Measurements from ENCODE around the gene OR5K2. TPM values are rescaled to one million over a fixed set of nuclear protein-coding genes. Genes with fewer than 3 reads are reported as not detected.
A peak's percentile ranks its signal among the peaks of the same experiment; 100 is the strongest.

The OR5K2 gene
- total RNA-seq, 1 experiment from 2014 or later, result not detected

DNA sequence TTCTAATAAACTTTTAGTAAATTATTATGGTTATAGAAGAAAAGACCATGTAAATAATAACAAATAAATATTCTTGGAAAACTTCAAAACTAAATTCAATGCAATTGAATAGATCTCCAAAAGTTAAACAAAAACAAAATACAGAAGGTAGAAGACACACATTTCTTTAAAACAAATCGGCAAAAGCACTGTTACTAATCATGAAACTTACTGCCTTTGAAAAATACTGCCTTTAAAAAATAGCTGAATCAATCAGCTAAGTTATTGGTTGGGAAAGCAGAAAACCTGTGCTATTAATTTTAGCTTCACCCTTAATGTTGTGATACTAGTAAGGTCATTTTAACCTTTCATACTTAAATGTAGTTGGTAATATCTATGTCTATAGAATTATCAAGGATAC is 37.3 kb downstream of the OR5K2 start:
- no peaks in the 10 kb centered on the region; the same call in 1 of the 2 replicates for H3K4me1 ChIP-seq (ENCODE audit: low read length)
- no peak overlapping the region for H3K4me3 ChIP-seq (ENCODE audit: low read length)
- no peaks in the 10 kb centered on the region for H3K79me2 ChIP-seq (ENCODE audit: low read length)

DNA sequence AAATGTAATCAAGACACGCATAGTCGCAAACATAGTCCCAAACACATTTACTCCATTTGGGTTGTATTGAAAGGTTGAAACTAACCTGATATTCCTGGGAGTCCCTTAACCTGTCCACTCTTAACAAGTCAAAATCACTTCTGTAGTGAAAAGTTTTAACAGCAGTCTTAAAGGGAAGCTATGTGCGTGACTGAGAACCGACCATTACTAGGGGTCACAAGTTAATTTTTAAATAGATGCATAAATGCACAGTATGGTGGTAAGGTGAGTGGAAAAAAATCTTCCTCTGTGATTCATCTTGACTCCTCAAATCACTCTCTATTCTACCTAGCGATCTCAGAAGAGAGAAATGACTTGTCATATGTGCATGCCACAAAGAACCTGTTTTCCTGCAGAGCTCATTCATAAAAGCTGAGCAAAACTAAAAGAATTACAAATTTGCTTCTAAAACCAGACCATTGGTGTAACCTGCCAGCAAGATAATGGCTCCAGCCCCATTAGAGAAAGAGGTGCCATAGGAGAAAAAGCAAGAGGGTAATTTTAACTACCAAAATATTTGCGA is 39.1 kb downstream of the OR5K2 start:
- H3K4me2 ChIP-seq (ENCODE audit: low read depth, low read length, poor library complexity, severe bottlenecking), result no peak overlapping the region
- no peak overlapping the region for H3K27ac ChIP-seq (ENCODE audit: low read length)
- H2AFZ ChIP-seq (ENCODE audit: low read length), result no peak overlapping the region
- DNase-seq, result no peak
- no peaks in the 10 kb centered on the region for H3K79me2 ChIP-seq (ENCODE audit: low read length)
- H3K9ac ChIP-seq (ENCODE audit: low read length), result no peak overlapping the region
- peaks cover 7% of the 10 kb centered on the region for H3K4me1 ChIP-seq (ENCODE audit: low read length)
- H3K36me3 ChIP-seq (ENCODE audit: insufficient read depth, low read length), result no peaks in the 10 kb centered on the region
- no peaks in the 10 kb centered on the region for H3K27me3 ChIP-seq (ENCODE audit: low read length)
- H3K9me3 ChIP-seq (ENCODE audit: low read length), result no peaks in the 10 kb centered on the region
- no peaks in the 10 kb centered on the region for H4K20me1 ChIP-seq (ENCODE audit: insufficient read depth, low read depth, low read length)
- no peaks in the 10 kb centered on the region for H3K9me2 ChIP-seq (replicated peaks; ENCODE audit: insufficient read depth, low read length)
- H3K4me3 ChIP-seq (ENCODE audit: low read length), result no peak overlapping the region

More for the DNA sequence above, 37.3 kb downstream of the OR5K2 start:
- H3K27ac ChIP-seq (ENCODE audit: low read length), result no peak overlapping the region
- no peaks in the 10 kb centered on the region for H3K9me3 ChIP-seq (ENCODE audit: low read length)
- H3K9ac ChIP-seq (ENCODE audit: low read length), result no peak overlapping the region
- no peak overlapping the region for H3K4me2 ChIP-seq (ENCODE audit: low read depth, low read length, poor library complexity, severe bottlenecking)
- H3K9me2 ChIP-seq (replicated peaks; ENCODE audit: insufficient read depth, low read length), result no peaks in the 10 kb centered on the region
- no peak for DNase-seq
- no peaks in the 10 kb centered on the region for H3K27me3 ChIP-seq (ENCODE audit: low read length)
- H4K20me1 ChIP-seq (ENCODE audit: insufficient read depth, low read depth, low read length), result no peaks in the 10 kb centered on the region
- no peaks in the 10 kb centered on the region for H3K36me3 ChIP-seq (ENCODE audit: insufficient read depth, low read length)
- H2AFZ ChIP-seq (ENCODE audit: low read length), result no peak overlapping the region

DNA sequence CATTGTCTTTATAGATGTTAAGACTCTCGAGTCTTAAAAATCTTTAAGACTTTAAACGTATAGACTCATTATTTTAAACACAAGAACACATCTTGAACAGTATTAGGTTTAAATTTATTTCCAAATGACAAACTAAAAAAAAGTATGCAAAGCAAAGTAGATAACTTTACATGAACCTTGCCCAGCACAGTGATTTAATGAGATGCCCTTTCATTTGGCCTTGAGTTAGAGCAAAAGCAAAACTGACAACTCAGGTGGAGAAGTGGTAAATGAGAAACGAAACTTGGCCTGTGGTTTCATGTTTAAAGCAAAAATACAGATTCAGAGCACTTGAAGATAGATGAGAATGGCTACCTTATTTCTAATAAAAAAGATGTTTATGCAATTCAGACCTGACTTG is 42.9 kb downstream of the OR5K2 start:
- no peaks in the 10 kb centered on the region for H4K20me1 ChIP-seq (ENCODE audit: insufficient read depth, low read depth, low read length)
- peaks cover 7% of the 10 kb centered on the region for H3K4me1 ChIP-seq (ENCODE audit: low read length)
- no peaks in the 10 kb centered on the region for H3K9me2 ChIP-seq (replicated peaks; ENCODE audit: insufficient read depth, low read length)
- no peaks in the 10 kb centered on the region for H3K27me3 ChIP-seq (ENCODE audit: low read length)
- DNase-seq, result peak; percentile 57
- H3K27ac ChIP-seq (ENCODE audit: low read length), result no peak overlapping the region
- no peak overlapping the region for H3K4me3 ChIP-seq (ENCODE audit: low read length)
- no peak overlapping the region for H2AFZ ChIP-seq (ENCODE audit: low read length)
- no peaks in the 10 kb centered on the region for H3K9me3 ChIP-seq (ENCODE audit: low read length)
- no peaks in the 10 kb centered on the region for H3K36me3 ChIP-seq (ENCODE audit: insufficient read depth, low read length)
- no peaks in the 10 kb centered on the region for H3K79me2 ChIP-seq (ENCODE audit: low read length)
- H3K9ac ChIP-seq (ENCODE audit: low read length), result no peak overlapping the region
- H3K4me2 ChIP-seq (ENCODE audit: low read depth, low read length, poor library complexity, severe bottlenecking), result peak overlapping the region; percentile 2

DNA sequence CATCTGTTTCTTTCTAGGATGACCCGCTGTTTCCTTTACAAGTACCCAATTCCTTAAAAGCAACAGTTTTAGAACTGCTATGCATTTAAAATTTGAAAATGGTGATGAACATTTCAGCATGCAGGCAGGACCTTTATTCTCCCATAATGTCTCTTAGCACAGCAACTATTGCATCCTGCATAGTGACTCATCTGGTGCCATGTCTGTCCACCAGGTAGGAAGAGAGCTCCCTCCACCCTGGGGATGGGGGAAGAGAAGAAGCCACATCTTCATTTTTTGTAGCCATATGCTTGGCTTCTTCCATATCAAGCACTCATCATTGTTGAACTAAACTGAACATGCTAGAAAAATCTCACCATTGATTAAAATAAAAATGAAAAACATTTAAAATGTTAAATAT is 44.2 kb downstream of the OR5K2 start:
- Histone ChIP-seq H3K4me2 (ENCODE audit: low read depth, low read length, poor library complexity, severe bottlenecking) (no peak overlapping the region), H3K27ac (ENCODE audit: low read length) (no peak overlapping the region), H3K4me3 (ENCODE audit: low read length) (no peak overlapping the region), H4K20me1 (ENCODE audit: insufficient read depth, low read depth, low read length) (no peaks in the 10 kb centered on the region), H2AFZ (ENCODE audit: low read length) (no peak overlapping the region), H3K9me3 (ENCODE audit: low read length) (no peaks in the 10 kb centered on the region), H3K36me3 (ENCODE audit: insufficient read depth, low read length) (no peaks in the 10 kb centered on the region), H3K4me1 (ENCODE audit: low read length) (peaks cover 11% of the 10 kb centered on the region), H3K27me3 (ENCODE audit: low read length) (no peaks in the 10 kb centered on the region), H3K9me2 (replicated peaks; ENCODE audit: insufficient read depth, low read length) (no peaks in the 10 kb centered on the region), H3K9ac (ENCODE audit: low read length) (no peak overlapping the region), H3K79me2 (ENCODE audit: low read length) (no peaks in the 10 kb centered on the region)
- no peak for DNase-seq

DNA sequence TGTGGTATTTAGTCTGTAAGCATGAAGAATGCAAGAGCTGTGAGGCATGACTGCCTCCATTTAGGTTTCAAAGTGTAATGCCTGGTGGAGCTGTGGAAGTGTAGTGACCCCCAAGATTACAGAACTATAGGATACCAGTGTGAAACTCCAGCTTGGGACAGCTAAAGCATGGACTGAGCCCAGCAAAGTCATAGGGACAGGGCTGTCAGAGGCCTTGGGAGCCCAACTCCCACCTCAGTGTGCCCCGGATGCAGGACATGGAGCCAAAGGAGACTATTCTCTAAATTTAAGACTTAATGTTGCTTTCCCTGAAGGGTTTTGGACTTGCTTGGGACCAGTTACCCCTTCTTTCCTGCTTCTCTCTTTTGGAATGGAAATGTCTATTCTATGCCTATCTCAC is 45.1 kb downstream of the OR5K2 start:
- no peaks in the 10 kb centered on the region for H3K79me2 ChIP-seq (ENCODE audit: low read length)
- H3K4me2 ChIP-seq (ENCODE audit: low read depth, low read length, poor library complexity, severe bottlenecking), result no peak overlapping the region
- no peak overlapping the region for H3K9ac ChIP-seq (ENCODE audit: low read length)
- no peaks in the 10 kb centered on the region for H3K9me2 ChIP-seq (replicated peaks; ENCODE audit: insufficient read depth, low read length)
- no peaks in the 10 kb centered on the region for H3K9me3 ChIP-seq (ENCODE audit: low read length)
- no peaks in the 10 kb centered on the region for H3K27me3 ChIP-seq (ENCODE audit: low read length)
- H3K27ac ChIP-seq (ENCODE audit: low read length), result no peak overlapping the region
- no peak for DNase-seq
- no peak overlapping the region for H3K4me3 ChIP-seq (ENCODE audit: low read length)
- H4K20me1 ChIP-seq (ENCODE audit: insufficient read depth, low read depth, low read length), result no peaks in the 10 kb centered on the region
- peaks cover 11% of the 10 kb centered on the region for H3K4me1 ChIP-seq (ENCODE audit: low read length)
- H3K36me3 ChIP-seq (ENCODE audit: insufficient read depth, low read length), result no peaks in the 10 kb centered on the region
- H2AFZ ChIP-seq (ENCODE audit: low read length), result no peak overlapping the region

DNA sequence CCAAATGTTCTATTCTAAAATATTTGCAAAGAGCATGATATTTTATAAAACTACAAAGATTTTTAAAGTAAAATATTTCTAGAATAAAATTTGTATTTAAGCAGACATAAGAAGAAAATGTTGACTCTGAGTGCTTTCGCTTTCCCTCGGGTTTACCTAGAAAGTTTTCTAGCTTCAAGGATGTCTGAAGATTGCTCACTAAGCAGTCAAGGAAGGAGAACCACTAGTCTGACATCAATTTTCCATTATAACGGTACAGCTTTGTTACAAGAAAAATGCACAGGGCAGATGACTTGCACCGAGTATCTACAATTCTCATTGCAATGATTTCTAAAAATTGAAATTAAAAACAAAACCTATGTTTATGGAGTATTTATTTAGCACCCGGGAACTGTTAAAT is 48.5 kb downstream of the OR5K2 start:
- no peak overlapping the region for H3K9ac ChIP-seq (ENCODE audit: low read length)
- no peak overlapping the region for H3K27ac ChIP-seq (ENCODE audit: low read length)
- no peaks in the 10 kb centered on the region for H3K9me3 ChIP-seq (ENCODE audit: low read length)
- no peaks in the 10 kb centered on the region for H3K36me3 ChIP-seq (ENCODE audit: insufficient read depth, low read length)
- H3K4me2 ChIP-seq (ENCODE audit: low read depth, low read length, poor library complexity, severe bottlenecking), result no peak overlapping the region
- no peak overlapping the region for H3K4me3 ChIP-seq (ENCODE audit: low read length)
- no peaks in the 10 kb centered on the region for H3K79me2 ChIP-seq (ENCODE audit: low read length)
- H4K20me1 ChIP-seq (ENCODE audit: insufficient read depth, low read depth, low read length), result no peaks in the 10 kb centered on the region
- H3K9me2 ChIP-seq (replicated peaks; ENCODE audit: insufficient read depth, low read length), result no peaks in the 10 kb centered on the region
- no peaks in the 10 kb centered on the region for H3K27me3 ChIP-seq (ENCODE audit: low read length)
- peaks cover 3% of the 10 kb centered on the region; the same call in 1 of the 2 replicates for H3K4me1 ChIP-seq (ENCODE audit: low read length)
- H2AFZ ChIP-seq (ENCODE audit: low read length), result no peak overlapping the region
- DNase-seq, result no peak

Small RNA genes lying within 50 kb of the gene (small RNA-seq; reads per million reads assigned to genes)
- gene RPL38P4, result not detected

Other genes with a start within 250 kb of the OR5K2 start
- gene OR5H6, start 233.4 kb upstream of the OR5K2 start, total RNA-seq (2014; rRNA removed; shearing (Covaris generic); ENCODE audit: low replicate concordance), result not detected in 2 replicates
- not detected in 2 replicates for gene OR5H2, start 215.2 kb upstream of the OR5K2 start, total RNA-seq (2014; rRNA removed; shearing (Covaris generic); ENCODE audit: low replicate concordance)
- gene OR5K4, start 143.8 kb upstream of the OR5K2 start, total RNA-seq (2014; rRNA removed; shearing (Covaris generic); ENCODE audit: low replicate concordance), result not detected in 2 replicates
- gene OR5K3, start 107.0 kb upstream of the OR5K2 start, total RNA-seq (2014; rRNA removed; shearing (Covaris generic); ENCODE audit: low replicate concordance), result not detected in 2 replicates
- not detected in 2 replicates for gene OR5K1, start 34.5 kb upstream of the OR5K2 start, total RNA-seq (2014; rRNA removed; shearing (Covaris generic); ENCODE audit: low replicate concordance)
- 37.7 and 87.4 TPM in 2 replicates for gene CLDND1, start 25.2 kb downstream of the OR5K2 start, total RNA-seq (2014; rRNA removed; shearing (Covaris generic); ENCODE audit: low replicate concordance)
- not detected in 2 replicates for gene GPR15, start 34.3 kb downstream of the OR5K2 start, total RNA-seq (2014; rRNA removed; shearing (Covaris generic); ENCODE audit: low replicate concordance)
- gene CPOX, start 95.9 kb downstream of the OR5K2 start, total RNA-seq (2014; rRNA removed; shearing (Covaris generic); ENCODE audit: low replicate concordance), result 7.8 and 11.6 TPM in 2 replicates